ENCODE results near the gene TCF12. TPM values are rescaled to one million over a fixed set of nuclear protein-coding genes. Genes with fewer than 3 reads are reported as not detected.

Gene TCF12
- polyA plus RNA-seq, 2 donors = 6.8 to 9.5 TPM

GRCh38 chr15:57169643-57170042 is 251.2 kb downstream of the TCF12 start:
- Histone ChIP-seq H3K36me3 (ENCODE audit: control insufficient read depth in 2 of 2, insufficient read depth in 2 of 2, low read length in 1 of 2) (no peaks in the 10 kb centered on the region), H3K9me3 (ENCODE audit: control insufficient read depth in 2 of 2, insufficient read depth in 1 of 2, low read depth in 1 of 2, low read length in 1 of 2) (no peaks in the 10 kb centered on the region), H3K4me1 (ENCODE audit: control insufficient read depth in 2 of 2, insufficient read depth in 2 of 2, low read length in 1 of 2) (no peaks in the 10 kb centered on the region), H3K27ac (ENCODE audit: low read depth in 2 of 2, low read length in 1 of 2) (no peak overlapping the region), H3K4me3 (ENCODE audit: low read depth in 1 of 2, low read length in 2 of 2) (no peak overlapping the region), H3K27me3 (ENCODE audit: control insufficient read depth in 1 of 2, insufficient read depth in 2 of 2, low read length in 2 of 2) (no peaks in the 10 kb centered on the region)
- WGBS, 2 donors = 94 to 97% methylated on average over 2 of the region's 2 CpGs

GRCh38 chr15:57171426-57171825 is 253.0 kb downstream of the TCF12 start:
- 93 to 96% methylated on average over 1 of the region's 1 CpG for WGBS, 2 donors

GRCh38 chr15:57172925-57173324 is 254.5 kb downstream of the TCF12 start:
- no peak overlapping the region for H3K27ac ChIP-seq (ENCODE audit: low read depth in 2 of 2, low read length in 1 of 2)
- H3K4me3 ChIP-seq (ENCODE audit: low read depth in 1 of 2, low read length in 2 of 2) = no peak overlapping the region
- no peaks in the 10 kb centered on the region for H3K27me3 ChIP-seq (ENCODE audit: control insufficient read depth in 1 of 2, insufficient read depth in 2 of 2, low read length in 2 of 2)
- WGBS, 2 donors = 94 to 97% methylated on average over 3 of the region's 3 CpGs
- no peaks in the 10 kb centered on the region for H3K4me1 ChIP-seq (ENCODE audit: control insufficient read depth in 2 of 2, insufficient read depth in 2 of 2, low read length in 1 of 2)
- H3K9me3 ChIP-seq (ENCODE audit: control insufficient read depth in 2 of 2, insufficient read depth in 1 of 2, low read depth in 1 of 2, low read length in 1 of 2) = no peaks in the 10 kb centered on the region
- no peaks in the 10 kb centered on the region for H3K36me3 ChIP-seq (ENCODE audit: control insufficient read depth in 2 of 2, insufficient read depth in 2 of 2, low read length in 1 of 2)

More at GRCh38 chr15:57171426-57171825, 253.0 kb downstream of the TCF12 start:
- Histone ChIP-seq H3K27ac (ENCODE audit: low read depth in 2 of 2, low read length in 1 of 2) (no peak overlapping the region), H3K4me3 (ENCODE audit: low read depth in 1 of 2, low read length in 2 of 2) (no peak overlapping the region), H3K27me3 (ENCODE audit: control insufficient read depth in 1 of 2, insufficient read depth in 2 of 2, low read length in 2 of 2) (no peaks in the 10 kb centered on the region), H3K36me3 (ENCODE audit: control insufficient read depth in 2 of 2, insufficient read depth in 2 of 2, low read length in 1 of 2) (no peaks in the 10 kb centered on the region), H3K9me3 (ENCODE audit: control insufficient read depth in 2 of 2, insufficient read depth in 1 of 2, low read depth in 1 of 2, low read length in 1 of 2) (no peaks in the 10 kb centered on the region), H3K4me1 (ENCODE audit: control insufficient read depth in 2 of 2, insufficient read depth in 2 of 2, low read length in 1 of 2) (no peaks in the 10 kb centered on the region)

- Histone ChIP-seq H3K27me3 (ENCODE audit: control insufficient read depth in 1 of 2, insufficient read depth in 2 of 2, low read length in 2 of 2) (no peaks in the 10 kb centered on the region), H3K27ac (ENCODE audit: low read depth in 2 of 2, low read length in 1 of 2) (no peak overlapping the region), H3K9me3 (ENCODE audit: control insufficient read depth in 2 of 2, insufficient read depth in 1 of 2, low read depth in 1 of 2, low read length in 1 of 2) (no peaks in the 10 kb centered on the region), H3K36me3 (ENCODE audit: control insufficient read depth in 2 of 2, insufficient read depth in 2 of 2, low read length in 1 of 2) (no peaks in the 10 kb centered on the region), H3K4me1 (ENCODE audit: control insufficient read depth in 2 of 2, insufficient read depth in 2 of 2, low read length in 1 of 2) (no peaks in the 10 kb centered on the region), H3K4me3 (ENCODE audit: low read depth in 1 of 2, low read length in 2 of 2) (no peak overlapping the region)
- WGBS, 2 donors = 84 to 86% methylated on average over 1 of the region's 1 CpG
Measured at GRCh38 chr15:57183041-57183440, 264.6 kb downstream of the TCF12 start.

GRCh38 chr15:57183614-57184344 is 265.3 kb downstream of the TCF12 start:
- Histone ChIP-seq H3K4me3 (ENCODE audit: low read depth in 1 of 2, low read length in 2 of 2) (no peak overlapping the region), H3K27me3 (ENCODE audit: control insufficient read depth in 1 of 2, insufficient read depth in 2 of 2, low read length in 2 of 2) (no peaks in the 10 kb centered on the region), H3K36me3 (ENCODE audit: control insufficient read depth in 2 of 2, insufficient read depth in 2 of 2, low read length in 1 of 2) (no peaks in the 10 kb centered on the region), H3K27ac (ENCODE audit: low read depth in 2 of 2, low read length in 1 of 2) (no peak overlapping the region), H3K4me1 (ENCODE audit: control insufficient read depth in 2 of 2, insufficient read depth in 2 of 2, low read length in 1 of 2) (no peaks in the 10 kb centered on the region), H3K9me3 (ENCODE audit: control insufficient read depth in 2 of 2, insufficient read depth in 1 of 2, low read depth in 1 of 2, low read length in 1 of 2) (no peaks in the 10 kb centered on the region)
- WGBS, 2 donors = 57 to 64% methylated on average over 5 of the region's 5 CpGs

- no peak overlapping the region for H3K27ac ChIP-seq (ENCODE audit: low read depth in 2 of 2, low read length in 1 of 2)
- no peaks in the 10 kb centered on the region for H3K4me1 ChIP-seq (ENCODE audit: control insufficient read depth in 2 of 2, insufficient read depth in 2 of 2, low read length in 1 of 2)
- H3K27me3 ChIP-seq (ENCODE audit: control insufficient read depth in 1 of 2, insufficient read depth in 2 of 2, low read length in 2 of 2) = no peaks in the 10 kb centered on the region
- no peaks in the 10 kb centered on the region for H3K9me3 ChIP-seq (ENCODE audit: control insufficient read depth in 2 of 2, insufficient read depth in 1 of 2, low read depth in 1 of 2, low read length in 1 of 2)
- 81 to 97% methylated on average over 1 of the region's 1 CpG for WGBS, 2 donors
- no peaks in the 10 kb centered on the region for H3K36me3 ChIP-seq (ENCODE audit: control insufficient read depth in 2 of 2, insufficient read depth in 2 of 2, low read length in 1 of 2)
- no peak overlapping the region for H3K4me3 ChIP-seq (ENCODE audit: low read depth in 1 of 2, low read length in 2 of 2)
Measured at GRCh38 chr15:57184502-57184901, 266.1 kb downstream of the TCF12 start.

- H3K9me3 ChIP-seq (ENCODE audit: control insufficient read depth in 2 of 2, insufficient read depth in 1 of 2, low read depth in 1 of 2, low read length in 1 of 2) = no peaks in the 10 kb centered on the region
- H3K36me3 ChIP-seq (ENCODE audit: control insufficient read depth in 2 of 2, insufficient read depth in 2 of 2, low read length in 1 of 2) = no peaks in the 10 kb centered on the region
- no peak overlapping the region for H3K27ac ChIP-seq (ENCODE audit: low read depth in 2 of 2, low read length in 1 of 2)
- H3K27me3 ChIP-seq (ENCODE audit: control insufficient read depth in 1 of 2, insufficient read depth in 2 of 2, low read length in 2 of 2) = no peaks in the 10 kb centered on the region
- H3K4me1 ChIP-seq (ENCODE audit: control insufficient read depth in 2 of 2, insufficient read depth in 2 of 2, low read length in 1 of 2) = no peaks in the 10 kb centered on the region
- no peak overlapping the region for H3K4me3 ChIP-seq (ENCODE audit: low read depth in 1 of 2, low read length in 2 of 2)
Measured at GRCh38 chr15:57185507-57186074, 267.1 kb downstream of the TCF12 start.

- 94 to 96% methylated on average over 1 of the region's 1 CpG for WGBS, 2 donors
- Histone ChIP-seq H3K9me3 (ENCODE audit: control insufficient read depth in 2 of 2, insufficient read depth in 1 of 2, low read depth in 1 of 2, low read length in 1 of 2) (no peaks in the 10 kb centered on the region), H3K36me3 (ENCODE audit: control insufficient read depth in 2 of 2, insufficient read depth in 2 of 2, low read length in 1 of 2) (peaks cover 0 to 3% of the 10 kb centered on the region in 2 donors), H3K4me1 (ENCODE audit: control insufficient read depth in 2 of 2, insufficient read depth in 2 of 2, low read length in 1 of 2) (no peaks in the 10 kb centered on the region), H3K27me3 (ENCODE audit: control insufficient read depth in 1 of 2, insufficient read depth in 2 of 2, low read length in 2 of 2) (no peaks in the 10 kb centered on the region), H3K4me3 (ENCODE audit: low read depth in 1 of 2, low read length in 2 of 2) (no peak overlapping the region), H3K27ac (ENCODE audit: low read depth in 2 of 2, low read length in 1 of 2) (no peak overlapping the region)
Measured at GRCh38 chr15:57189466-57189865, 271.0 kb downstream of the TCF12 start.

GRCh38 chr15:57190208-57190607 is 271.8 kb downstream of the TCF12 start:
- WGBS, 2 donors = 96% methylated on average over 1 of the region's 1 CpG
- Histone ChIP-seq H3K4me1 (ENCODE audit: control insufficient read depth in 2 of 2, insufficient read depth in 2 of 2, low read length in 1 of 2) (no peaks in the 10 kb centered on the region), H3K27me3 (ENCODE audit: control insufficient read depth in 1 of 2, insufficient read depth in 2 of 2, low read length in 2 of 2) (no peaks in the 10 kb centered on the region), H3K9me3 (ENCODE audit: control insufficient read depth in 2 of 2, insufficient read depth in 1 of 2, low read depth in 1 of 2, low read length in 1 of 2) (no peaks in the 10 kb centered on the region), H3K27ac (ENCODE audit: low read depth in 2 of 2, low read length in 1 of 2) (no peak overlapping the region), H3K36me3 (ENCODE audit: control insufficient read depth in 2 of 2, insufficient read depth in 2 of 2, low read length in 1 of 2) (peaks cover 0 to 3% of the 10 kb centered on the region in 2 donors), H3K4me3 (ENCODE audit: low read depth in 1 of 2, low read length in 2 of 2) (no peak overlapping the region)

- Histone ChIP-seq H3K36me3 (ENCODE audit: control insufficient read depth in 2 of 2, insufficient read depth in 2 of 2, low read length in 1 of 2) (peaks cover 0 to 3% of the 10 kb centered on the region in 2 donors), H3K4me3 (ENCODE audit: low read depth in 1 of 2, low read length in 2 of 2) (no peak overlapping the region), H3K27me3 (ENCODE audit: control insufficient read depth in 1 of 2, insufficient read depth in 2 of 2, low read length in 2 of 2) (no peaks in the 10 kb centered on the region), H3K4me1 (ENCODE audit: control insufficient read depth in 2 of 2, insufficient read depth in 2 of 2, low read length in 1 of 2) (no peaks in the 10 kb centered on the region), H3K27ac (ENCODE audit: low read depth in 2 of 2, low read length in 1 of 2) (no peak overlapping the region), H3K9me3 (ENCODE audit: control insufficient read depth in 2 of 2, insufficient read depth in 1 of 2, low read depth in 1 of 2, low read length in 1 of 2) (no peaks in the 10 kb centered on the region)
- 72 to 80% methylated on average over 2 of the region's 2 CpGs for WGBS, 2 donors
Measured at GRCh38 chr15:57193161-57193560, 274.7 kb downstream of the TCF12 start.
